Hematopoietic multipotent progenitor cell (in vitro differentiated cells): ENCODE results near the gene LRRC3B. TPM values are rescaled to one million over a fixed set of nuclear protein-coding genes. Genes with fewer than 3 reads are reported as not detected.
"Not testable (repeated sequence)": the region's sequence is repeated elsewhere in the genome, so short reads cannot be mapped to it uniquely, and the experiment has no call there.

Source experiments
- DNase-seq, 3 donors: peaks; one replicate each; pipeline ENCODE4 v3.0.0-alpha.2; 2011 to 2015; ENCODE audit warnings: low read depth in 2 of 3, low spot score in 2 of 3
- total RNA-seq: library from RNA; depleted of rRNA; stranded (reverse); fragments of >200 nt; gene quantifications from one replicate; pipeline ENCODE4 v1.2.3, GENCODE V29; 2012

LRRC3B gene, protein sequence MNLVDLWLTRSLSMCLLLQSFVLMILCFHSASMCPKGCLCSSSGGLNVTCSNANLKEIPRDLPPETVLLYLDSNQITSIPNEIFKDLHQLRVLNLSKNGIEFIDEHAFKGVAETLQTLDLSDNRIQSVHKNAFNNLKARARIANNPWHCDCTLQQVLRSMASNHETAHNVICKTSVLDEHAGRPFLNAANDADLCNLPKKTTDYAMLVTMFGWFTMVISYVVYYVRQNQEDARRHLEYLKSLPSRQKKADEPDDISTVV
- under 0.01 TPM for total RNA-seq

DNA sequence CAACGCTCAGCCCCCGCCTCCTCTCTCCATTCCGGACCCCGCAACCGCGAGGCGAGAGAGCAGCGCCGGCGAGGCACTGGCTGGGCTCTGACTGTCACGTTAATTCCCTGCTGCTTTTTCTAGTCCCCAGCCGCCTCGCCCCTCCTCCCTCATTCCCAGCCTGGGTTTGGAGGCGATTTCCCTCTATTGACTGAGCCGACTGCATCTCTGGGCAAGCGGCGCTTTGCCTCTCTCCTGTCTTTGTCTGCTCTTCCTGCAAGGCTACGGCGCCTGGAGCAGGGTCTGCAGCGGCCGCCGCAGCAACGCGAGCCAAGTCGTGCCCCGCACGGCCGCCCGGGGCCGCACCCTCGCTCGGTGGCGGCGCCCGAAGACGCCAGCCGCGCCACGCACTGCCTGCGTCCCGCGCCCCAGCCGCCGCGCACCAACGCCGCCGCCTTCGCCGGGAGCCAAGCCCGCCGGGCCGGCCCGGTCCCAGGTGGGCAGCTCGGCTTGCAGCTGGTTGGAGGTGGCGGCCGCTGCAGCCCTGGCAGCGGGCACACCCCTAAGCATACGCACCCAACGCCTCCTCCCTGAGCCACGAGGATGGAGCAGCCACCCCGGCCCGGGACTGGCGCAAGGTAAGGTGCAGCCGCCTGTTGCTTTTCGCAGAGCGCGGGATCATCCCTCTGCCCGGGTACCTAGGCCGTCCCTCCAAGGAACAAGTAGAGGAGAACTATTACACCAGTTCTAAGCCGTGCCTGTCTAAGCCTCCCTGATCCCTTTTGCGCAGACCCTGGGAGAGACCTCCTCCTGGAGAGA, at the start of gene LRRC3B:
Gene LRRC3B (plus strand): TSS at position 152 of the 798 bp plus-strand sequence. CDS start 86,901 bp downstream, outside the sequence.
- DNase-seq, result no peak

DNA sequence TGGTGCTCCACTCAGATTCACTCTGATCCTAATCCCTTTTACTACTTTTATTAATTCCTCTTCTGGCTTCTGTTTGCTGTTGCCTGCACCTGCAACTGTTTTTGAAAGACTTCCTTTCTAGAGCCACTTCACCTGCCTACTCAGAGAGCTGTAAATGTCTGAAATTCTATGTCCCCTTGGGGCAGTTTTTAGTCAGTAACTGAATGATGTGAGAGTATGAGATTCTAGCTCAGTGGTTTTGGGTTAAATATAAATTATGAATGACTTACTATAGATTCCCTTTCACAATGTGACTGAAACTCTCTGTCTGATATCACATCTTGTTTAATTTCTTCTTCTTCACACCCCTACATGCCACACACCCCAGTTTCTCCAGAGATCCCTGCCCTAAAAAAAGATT, 47.8 kb upstream of the LRRC3B start:
- no peak for DNase-seq

GRCh38 chr3:26579116-26579515, 43.5 kb upstream of the LRRC3B start:
- no peak for DNase-seq

DNA sequence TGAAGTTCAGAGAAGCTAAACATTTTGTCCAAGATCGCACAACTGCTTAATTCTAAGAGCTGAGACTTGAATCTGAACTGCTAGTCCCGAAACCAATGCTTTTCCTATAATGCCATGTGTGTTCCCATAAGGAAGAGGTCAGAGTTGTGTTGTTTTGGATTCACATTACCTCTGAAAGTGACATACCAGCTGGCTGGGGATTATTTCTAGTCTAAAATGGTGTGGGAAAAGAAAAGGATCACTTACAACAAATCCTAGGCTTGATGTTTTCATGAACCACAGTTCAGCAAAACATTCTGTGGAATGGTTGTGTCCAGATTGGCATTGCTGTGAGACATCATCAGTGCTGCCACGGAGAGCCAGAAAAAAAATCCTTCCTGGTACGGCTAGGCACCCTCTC, 35.0 kb upstream of the LRRC3B start:
- DNase-seq, result no peak

- no peak for DNase-seq
Observed at GRCh38 chr3:26588931-26589330, 33.6 kb upstream of the LRRC3B start.

DNA sequence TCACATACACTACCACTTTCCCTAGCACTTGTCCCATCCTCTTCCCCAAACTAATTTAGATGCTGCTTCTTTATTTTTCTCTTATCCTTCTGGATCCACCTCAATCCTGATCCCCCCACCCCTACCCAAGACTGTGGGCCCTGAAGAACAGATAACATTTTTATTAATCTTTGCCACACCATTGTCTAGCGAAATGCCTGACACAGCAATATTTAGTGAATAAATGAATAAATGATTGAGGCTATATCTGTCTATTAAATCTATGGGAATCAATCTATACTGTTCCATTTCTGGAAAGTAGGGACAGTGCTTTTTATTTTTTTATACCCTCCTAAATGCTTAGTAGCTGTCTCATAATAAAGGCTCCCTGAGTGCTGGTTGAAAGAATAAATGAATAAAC, 32.9 kb upstream of the LRRC3B start:
- DNase-seq, result no peak

DNA sequence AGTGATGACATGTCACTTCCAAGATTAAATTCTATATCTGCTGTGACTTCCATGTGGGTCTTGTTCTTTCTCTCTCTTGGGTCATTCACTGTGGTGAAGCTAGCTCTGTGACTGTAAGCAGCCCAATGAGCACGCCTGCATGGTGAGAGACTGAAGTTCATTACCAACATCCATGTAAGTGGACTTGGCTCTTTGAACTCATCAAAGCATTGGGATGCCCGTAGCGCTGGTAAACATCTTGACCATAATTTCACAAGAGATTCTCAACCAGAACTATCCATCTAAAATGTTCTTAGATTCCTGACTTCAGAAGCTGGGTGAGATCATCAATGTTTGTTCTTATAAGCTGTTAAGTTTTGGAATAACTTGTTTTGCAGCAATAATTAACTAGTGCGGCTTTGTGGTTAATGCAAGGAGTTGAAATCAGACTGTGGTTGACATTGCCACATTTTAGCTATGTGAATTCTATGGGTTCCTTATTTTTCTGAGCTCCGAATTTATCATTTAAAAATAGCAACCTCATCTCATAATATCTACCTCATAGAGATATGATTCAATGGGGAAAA, 31.6 kb upstream of the LRRC3B start:
- no peak for DNase-seq

GRCh38 chr3:26591926-26592325, 30.6 kb upstream of the LRRC3B start:
- no peak for DNase-seq

- no peak for DNase-seq
Observed at GRCh38 chr3:26592451-26592850, 30.1 kb upstream of the LRRC3B start.

GRCh38 chr3:26596335-26596734, 26.2 kb upstream of the LRRC3B start:
- peak in 1 of 3 donors; percentile 12 for DNase-seq

- not testable (repeated sequence) for DNase-seq
Observed at GRCh38 chr3:26603311-26603710, 19.3 kb upstream of the LRRC3B start.

DNA sequence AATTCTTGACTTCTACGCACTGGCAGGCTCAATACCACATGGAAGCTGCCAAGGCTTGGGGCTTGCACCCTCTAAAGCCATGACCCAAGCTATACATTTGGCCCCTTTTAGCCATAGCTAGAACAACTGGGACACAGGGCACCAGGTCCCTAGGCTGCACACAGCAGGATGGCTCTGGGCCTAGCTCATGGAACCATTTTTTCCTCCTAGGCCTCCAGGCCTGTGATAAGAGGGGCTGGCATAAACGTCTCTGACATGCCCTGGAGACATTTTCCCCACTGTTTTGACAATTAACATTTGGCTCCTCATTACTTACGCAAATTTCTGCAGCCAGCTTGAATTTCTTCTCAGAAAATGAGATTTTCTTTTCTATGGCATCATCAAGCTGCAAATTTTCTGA, 18.8 kb upstream of the LRRC3B start:
- not testable (repeated sequence) for DNase-seq

DNA sequence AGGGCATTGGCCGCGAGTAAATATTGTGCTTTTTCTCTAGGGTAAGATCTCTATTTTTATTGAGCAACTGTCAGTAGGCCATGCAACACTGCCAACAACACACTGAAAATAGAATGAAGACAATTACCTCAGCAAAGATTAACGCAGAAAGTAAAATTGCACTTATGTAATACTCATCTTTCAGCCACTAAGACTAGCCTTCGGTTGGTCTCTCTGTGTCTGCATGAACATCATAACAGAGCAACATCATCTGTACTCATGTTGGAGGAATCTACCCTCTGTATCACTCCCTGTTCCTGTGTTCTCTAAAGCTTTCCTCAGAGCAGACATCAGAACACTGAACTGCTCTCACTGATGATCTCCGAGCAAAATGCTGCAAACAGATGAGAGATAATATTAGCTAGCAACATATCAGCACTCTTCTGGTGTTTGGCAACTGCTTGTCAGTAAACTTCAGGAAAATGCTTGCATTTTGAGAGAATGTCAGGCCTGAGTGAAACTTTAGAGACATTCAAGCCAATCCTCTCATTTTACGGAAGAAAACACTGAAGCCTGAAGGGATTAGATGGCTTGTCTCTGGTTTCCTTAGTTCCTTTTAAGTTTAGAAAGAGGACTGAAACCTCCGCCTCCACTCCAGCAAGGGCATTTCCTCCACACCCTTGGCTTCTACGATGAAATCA, 8.4 kb upstream of the LRRC3B start:
- no peak for DNase-seq

GRCh38 chr3:26621176-26621575, 1.4 kb upstream of the LRRC3B start:
- no peak for DNase-seq

- DNase-seq, result no peak
Observed at GRCh38 chr3:26621906-26622620, 509 bp upstream of the LRRC3B start.

GRCh38 chr3:26623419-26624208, 1.0 kb downstream of the LRRC3B start:
- no peak for DNase-seq

- no peak for DNase-seq
Observed at GRCh38 chr3:26624209-26624765, 1.7 kb downstream of the LRRC3B start.

- no peak for DNase-seq
Observed at GRCh38 chr3:26625187-26625586, 2.6 kb downstream of the LRRC3B start.

- no peak for DNase-seq
Observed at GRCh38 chr3:26627080-26627479, 4.5 kb downstream of the LRRC3B start.

- no peak for DNase-seq
Observed at GRCh38 chr3:26628915-26629314, 6.3 kb downstream of the LRRC3B start.
